BLaER1 treated with 17β-estradiol and CSF1 and Interleukin-3, amounts not matched to agents 10 nM and 100 nM (cell line): ENCODE measurements around the gene KPNA4.
"Not testable (repeated sequence)": the region's sequence is repeated elsewhere in the genome, so short reads cannot be mapped to it uniquely, and the experiment has no call there.

Experiments
- H3K27ac ChIP-seq, 11 experiments: shearing (Covaris generic); formaldehyde crosslinking; 2 replicates each; pipeline ENCODE4 v1.8.1; 2022
- H3K27me3 ChIP-seq, 11 experiments: shearing (Covaris generic); formaldehyde crosslinking; 2 replicates each; pipeline ENCODE4 v1.8.1; 2022
- H3K36me3 ChIP-seq, 11 experiments: shearing (Covaris generic); formaldehyde crosslinking; 2 replicates each; pipeline ENCODE4 v1.8.1; 2022
- H3K4me1 ChIP-seq, 10 experiments: shearing (Covaris generic); formaldehyde crosslinking; 2 replicates each; pipeline ENCODE4 v1.8.1; 2022
- H3K4me2 ChIP-seq, 11 experiments: shearing (Covaris generic); formaldehyde crosslinking; 2 replicates each; pipeline ENCODE4 v1.8.1; 2022
- H3K4me3 ChIP-seq, 10 experiments: shearing (Covaris generic); formaldehyde crosslinking; 2 replicates each; pipeline ENCODE4 v1.8.1; 2022
- H3K9ac ChIP-seq, 11 experiments: shearing (Covaris generic); formaldehyde crosslinking; 2 replicates each; pipeline ENCODE4 v1.8.1; 2022
- H3K9me3 ChIP-seq, 11 experiments: shearing (Covaris generic); formaldehyde crosslinking; replicated peaks in 1 of 11; 2 replicates each; pipeline ENCODE4 v1.8.1; 2022
- H4K20me1 ChIP-seq, 11 experiments: shearing (Covaris generic); formaldehyde crosslinking; 2 replicates each; pipeline ENCODE4 v1.8.1; 2022
- Cebpa-rat ChIP-seq, 11 experiments: shearing (Covaris generic); IDR thresholded peaks; 2 replicates each; pipeline ENCODE4 v1.8.1; 2022

The KPNA4 gene

GRCh38 chr3:160565442-160566403, at the start of gene KPNA4:
Gene KPNA4 (minus strand): TSS chr3:160565571. CDS start chr3:160565282, 289 bp downstream.
- Histone ChIP-seq H3K27ac (peak within 1 kb of the TSS; percentile 95 to 99 (median 98)), H3K36me3 (peaks cover 14 to 47% (median 38%) of the 10 kb centered on the region in 11 experiments; a peak in 21 of 22 replicates)

GRCh38 chr3:160613661-160614060, 48.3 kb upstream of the KPNA4 start:
- H3K27me3 ChIP-seq = no peaks in the 10 kb centered on the region

More at GRCh38 chr3:160565442-160566403, at the start of gene KPNA4:
- H4K20me1 ChIP-seq = peaks cover 24 to 44% (median 40%) of the 10 kb centered on the region in 11 experiments; a peak in 21 of 22 replicates
- TF ChIP-seq Cebpa-rat (IDR thresholded peaks at IDR 0.05) = no peak
- H3K4me2 ChIP-seq = peak within 1 kb of the TSS; percentile 79 to 94 (median 85)
- peaks cover 0 to 31% (median 18%) of the 10 kb centered on the region in 11 experiments; a peak in 14 of 22 replicates for H3K9me3 ChIP-seq
- H3K4me1 ChIP-seq = peaks cover 23 to 57% (median 36%) of the 10 kb centered on the region in 10 experiments
- H3K27me3 ChIP-seq = no peaks in the 10 kb centered on the region
- peak within 1 kb of the TSS; percentile 92 to 99 (median 97) for H3K9ac ChIP-seq
- H3K4me3 ChIP-seq = peak within 1 kb of the TSS; percentile 75 to 100 (median 98)

GRCh38 chr3:160612386-160613075, 47.2 kb upstream of the KPNA4 start:
- TF ChIP-seq Cebpa-rat (IDR thresholded peaks at IDR 0.05) = no peak
- no peaks in the 10 kb centered on the region for H3K36me3 ChIP-seq
- no peak overlapping the region for H3K4me3 ChIP-seq
- H3K27ac ChIP-seq = no peak overlapping the region
- no peak overlapping the region for H3K9ac ChIP-seq
- H3K4me2 ChIP-seq = no peak overlapping the region
- H3K4me1 ChIP-seq = no peaks in the 10 kb centered on the region
- no peaks in the 10 kb centered on the region for H3K9me3 ChIP-seq
- H4K20me1 ChIP-seq = no peaks in the 10 kb centered on the region
- no peaks in the 10 kb centered on the region for H3K27me3 ChIP-seq

More at GRCh38 chr3:160613661-160614060, 48.3 kb upstream of the KPNA4 start:
- Histone ChIP-seq H3K4me1 (no peaks in the 10 kb centered on the region), H3K4me3 (no peak overlapping the region), H4K20me1 (no peaks in the 10 kb centered on the region), H3K9me3 (no peaks in the 10 kb centered on the region), H3K27ac (no peak overlapping the region), H3K36me3 (no peaks in the 10 kb centered on the region), H3K4me2 (no peak overlapping the region), H3K9ac (no peak overlapping the region)
- no peak for TF ChIP-seq Cebpa-rat (IDR thresholded peaks at IDR 0.05)

GRCh38 chr3:160611141-160611540, 45.8 kb upstream of the KPNA4 start:
- no peak overlapping the region for H3K9ac ChIP-seq
- H3K9me3 ChIP-seq = no peaks in the 10 kb centered on the region
- no peaks in the 10 kb centered on the region for H3K27me3 ChIP-seq

GRCh38 chr3:160608870-160609269, 43.5 kb upstream of the KPNA4 start:
- Histone ChIP-seq H3K36me3 (no peaks in the 10 kb centered on the region), H3K4me1 (no peaks in the 10 kb centered on the region), H3K9ac (no peak overlapping the region), H3K27me3 (no peaks in the 10 kb centered on the region), H4K20me1 (no peaks in the 10 kb centered on the region), H3K4me2 (no peak overlapping the region), H3K4me3 (no peak overlapping the region), H3K27ac (no peak overlapping the region), H3K9me3 (peaks cover 0 to 3% (median 0%) of the 10 kb centered on the region in 11 experiments; a peak in 1 of 22 replicates)
- TF ChIP-seq Cebpa-rat (IDR thresholded peaks at IDR 0.05) = no peak

More at GRCh38 chr3:160611141-160611540, 45.8 kb upstream of the KPNA4 start:
- no peaks in the 10 kb centered on the region for H3K36me3 ChIP-seq
- no peak overlapping the region for H3K4me3 ChIP-seq
- no peak overlapping the region for H3K4me2 ChIP-seq
- H3K27ac ChIP-seq = no peak overlapping the region
- H3K4me1 ChIP-seq = no peaks in the 10 kb centered on the region
- H4K20me1 ChIP-seq = no peaks in the 10 kb centered on the region
- TF ChIP-seq Cebpa-rat (IDR thresholded peaks at IDR 0.05) = no peak

- H3K4me1 ChIP-seq = no peaks in the 10 kb centered on the region
- H4K20me1 ChIP-seq = no peaks in the 10 kb centered on the region
- TF ChIP-seq Cebpa-rat (IDR thresholded peaks at IDR 0.05) = no peak
- no peaks in the 10 kb centered on the region for H3K27me3 ChIP-seq
- H3K9ac ChIP-seq = no peak overlapping the region
- no peaks in the 10 kb centered on the region for H3K36me3 ChIP-seq
- H3K9me3 ChIP-seq = peaks cover 0 to 3% (median 0%) of the 10 kb centered on the region in 11 experiments; a peak in 1 of 22 replicates
- no peak overlapping the region for H3K4me3 ChIP-seq
- no peak overlapping the region for H3K27ac ChIP-seq
- no peak overlapping the region for H3K4me2 ChIP-seq
Measured at GRCh38 chr3:160607826-160608225, 42.5 kb upstream of the KPNA4 start.

- Histone ChIP-seq H3K4me3 (no peak overlapping the region), H3K36me3 (no peaks in the 10 kb centered on the region), H3K9me3 (peaks cover 0 to 3% (median 0%) of the 10 kb centered on the region in 11 experiments; a peak in 1 of 22 replicates), H3K4me2 (no peak overlapping the region), H3K27ac (no peak overlapping the region), H4K20me1 (no peaks in the 10 kb centered on the region), H3K27me3 (no peaks in the 10 kb centered on the region), H3K9ac (no peak overlapping the region), H3K4me1 (no peaks in the 10 kb centered on the region)
- no peak for TF ChIP-seq Cebpa-rat (IDR thresholded peaks at IDR 0.05)
Measured at GRCh38 chr3:160605315-160605714, 39.9 kb upstream of the KPNA4 start.

- H3K4me3 ChIP-seq, H3K9me3 ChIP-seq, H3K9ac ChIP-seq, H3K36me3 ChIP-seq, H3K4me1 ChIP-seq, H4K20me1 ChIP-seq, H3K27ac ChIP-seq, H3K27me3 ChIP-seq, H3K4me2 ChIP-seq: not testable (repeated sequence)
Measured at GRCh38 chr3:160603845-160604244, 38.5 kb upstream of the KPNA4 start.

GRCh38 chr3:160602259-160602658, 36.9 kb upstream of the KPNA4 start:
- Histone ChIP-seq H3K9ac (no peak overlapping the region), H3K4me3 (no peak overlapping the region), H3K4me1 (no peaks in the 10 kb centered on the region), H3K27me3 (no peaks in the 10 kb centered on the region), H3K4me2 (no peak overlapping the region), H3K9me3 (peaks cover 0 to 3% (median 0%) of the 10 kb centered on the region in 11 experiments; a peak in 1 of 22 replicates), H3K36me3 (no peaks in the 10 kb centered on the region), H3K27ac (no peak overlapping the region), H4K20me1 (no peaks in the 10 kb centered on the region)
- no peak for TF ChIP-seq Cebpa-rat (IDR thresholded peaks at IDR 0.05)
